HepG2 (cell line): ENCODE results near the gene C1D.

Source experiments
- ATRX ChIP-seq: sonication (generic); formaldehyde crosslinking; IDR thresholded peaks from 2 replicates; pipeline ENCODE4 v1.4.0; 2020; ENCODE audit warnings: missing genetic modification reagents, borderline replicate concordance
- BATF2 ChIP-seq: sonication (generic); formaldehyde crosslinking; IDR thresholded peaks from 2 replicates; pipeline ENCODE4 v1.8.0; 2022; ENCODE audit warnings: mild to moderate bottlenecking, missing genetic modification reagents, moderate library complexity
- CEBPZ ChIP-seq: IDR thresholded peaks from 2 replicates; pipeline ENCODE4 v1.6.1; 2012; ENCODE audit warnings: low read length, improper control_type of control experiment
- HDAC6 ChIP-seq: fragments of 200-600 bp; sonication (generic); IDR thresholded peaks from 2 replicates; pipeline ENCODE4 v1.7.0; 2017; ENCODE audit warnings: mild to moderate bottlenecking, antibody characterized with exemption, low read length, low read depth
- HNRNPH1 ChIP-seq: fragments of 200-400 bp; formaldehyde crosslinking; optimal IDR thresholded peaks from 2 replicates; pipeline ENCODE3; 2017; ENCODE audit warnings: mild to moderate bottlenecking, low read depth, low read length
- MAZ ChIP-seq, 2 experiments: sonication (generic) in 1 of 2; formaldehyde crosslinking in 1 of 2; IDR thresholded peaks; 2 replicates each; pipeline versions ENCODE4 v1.5.0 to v1.6.1; 2012 to 2020; ENCODE audit warnings: low read depth in 2 of 2, mild to moderate bottlenecking in 2 of 2, borderline replicate concordance in 1 of 2, improper control_type of control experiment in 1 of 2, low read length in 1 of 2, missing genetic modification reagents in 1 of 2, moderate library complexity in 1 of 2
- RBM22 ChIP-seq: fragments of 200-400 bp; formaldehyde crosslinking; optimal IDR thresholded peaks from 2 replicates; pipeline ENCODE3; 2017; ENCODE audit warnings: mild to moderate bottlenecking, low read length, moderate library complexity
- RXRA ChIP-seq: sonication (generic); formaldehyde crosslinking; IDR thresholded peaks from 2 replicates; pipeline ENCODE4 v1.5.1; 2020; ENCODE audit warnings: missing genetic modification reagents
- ZNF318 ChIP-seq: sonication (generic); formaldehyde crosslinking; IDR thresholded peaks from 2 replicates; pipeline ENCODE4 v1.4.0; 2020; ENCODE audit warnings: mild to moderate bottlenecking, missing genetic modification reagents

- no peak for TF ChIP-seq ATRX (CRISPR knock-in tag)
- no peak for TF ChIP-seq RBM22
- no peak for TF ChIP-seq CEBPZ
- TF ChIP-seq HNRNPH1, result no peak
- no peak for TF ChIP-seq HDAC6
- no peak for TF ChIP-seq MAZ (IDR thresholded peaks at IDR 0.05; ENCODE audit: borderline replicate concordance, low read depth, low read length)
- no peak for TF ChIP-seq MAZ (CRISPR knock-in tag; IDR thresholded peaks at IDR 0.05; ENCODE audit: low read depth)
- no peak for TF ChIP-seq RXRA (CRISPR knock-in tag)
- no peak for TF ChIP-seq ZNF318
- TF ChIP-seq BATF2 (CRISPR knock-in tag), result no peak
Measured at GRCh38 chr2:68108120-68108519, 45.3 kb upstream of the C1D start.
